Calu3 (cell line): ENCODE data around the gene ATP1A4. TPM values are rescaled to one million over a fixed set of nuclear protein-coding genes. Genes with fewer than 3 reads are reported as not detected.

Experiments
- BruUV-seq: library from RNA; stranded (reverse); fragments of 400-500 nt; replicated peaks from 2 replicates; lab custom pipeline; 2021; lab: Mats Ljungman, UMichigan
- CTCF ChIA-PET: fragments of 300-600 bp; sonication (Branson Sonifier 250); formaldehyde crosslinking; loops from one replicate; lab custom pipeline; 2022; ENCODE audit warnings: antibody characterized with exemption; lab: Charles Lee
- DNase-seq: peaks from one replicate; pipeline ENCODE4 v3.0.0; 2022
- H3K27ac Mint-ChIP-seq: one replicate; pipeline ENCODE4 v1.8.0; 2022; ENCODE audit warnings: mixed read lengths; ENCODE audit not compliant: unreplicated experiment
- H3K27me3 Mint-ChIP-seq: one replicate; pipeline ENCODE4 v1.8.0; 2022; ENCODE audit warnings: mixed read lengths; ENCODE audit not compliant: unreplicated experiment
- H3K36me3 Mint-ChIP-seq: one replicate; pipeline ENCODE4 v1.8.0; 2022; ENCODE audit warnings: mild to moderate bottlenecking, moderate library complexity, mixed read lengths; ENCODE audit not compliant: insufficient read depth, unreplicated experiment
- H3K4me1 Mint-ChIP-seq: one replicate; pipeline ENCODE4 v1.8.0; 2022; ENCODE audit warnings: mild to moderate bottlenecking, low read depth, mixed read lengths; ENCODE audit not compliant: unreplicated experiment
- H3K4me3 Mint-ChIP-seq: one replicate; pipeline ENCODE4 v1.8.0; 2022; ENCODE audit warnings: mild to moderate bottlenecking, low read depth, moderate library complexity, mixed read lengths; ENCODE audit not compliant: unreplicated experiment
- H3K9me3 Mint-ChIP-seq: one replicate; pipeline ENCODE4 v1.8.0; 2022; ENCODE audit warnings: low read depth, mixed read lengths; ENCODE audit not compliant: unreplicated experiment
- intact Hi-C: fragments of 100-400 bp; cut with micrococcal nuclease; formaldehyde crosslinking; loops from one replicate; pipeline ENCODE4 v1.10.0; 2022; ENCODE audit not compliant: unreplicated experiment
- total RNA-seq: library from RNA; stranded (reverse); gene quantifications from 2 replicates; pipeline ENCODE4 v1.2.3, GENCODE V29; 2022
- TF ChIP-seq, protein P1 (sequence below): fragments of 200-600 bp; IDR thresholded peaks from one replicate; pipeline ENCODE4 v1.8.0; 2022; ENCODE audit warnings: antibody characterized with exemption; ENCODE audit not compliant: unreplicated experiment

ATP1A4 gene
- total RNA-seq, 1 experiment from 2014 or later: not detected

DNA sequence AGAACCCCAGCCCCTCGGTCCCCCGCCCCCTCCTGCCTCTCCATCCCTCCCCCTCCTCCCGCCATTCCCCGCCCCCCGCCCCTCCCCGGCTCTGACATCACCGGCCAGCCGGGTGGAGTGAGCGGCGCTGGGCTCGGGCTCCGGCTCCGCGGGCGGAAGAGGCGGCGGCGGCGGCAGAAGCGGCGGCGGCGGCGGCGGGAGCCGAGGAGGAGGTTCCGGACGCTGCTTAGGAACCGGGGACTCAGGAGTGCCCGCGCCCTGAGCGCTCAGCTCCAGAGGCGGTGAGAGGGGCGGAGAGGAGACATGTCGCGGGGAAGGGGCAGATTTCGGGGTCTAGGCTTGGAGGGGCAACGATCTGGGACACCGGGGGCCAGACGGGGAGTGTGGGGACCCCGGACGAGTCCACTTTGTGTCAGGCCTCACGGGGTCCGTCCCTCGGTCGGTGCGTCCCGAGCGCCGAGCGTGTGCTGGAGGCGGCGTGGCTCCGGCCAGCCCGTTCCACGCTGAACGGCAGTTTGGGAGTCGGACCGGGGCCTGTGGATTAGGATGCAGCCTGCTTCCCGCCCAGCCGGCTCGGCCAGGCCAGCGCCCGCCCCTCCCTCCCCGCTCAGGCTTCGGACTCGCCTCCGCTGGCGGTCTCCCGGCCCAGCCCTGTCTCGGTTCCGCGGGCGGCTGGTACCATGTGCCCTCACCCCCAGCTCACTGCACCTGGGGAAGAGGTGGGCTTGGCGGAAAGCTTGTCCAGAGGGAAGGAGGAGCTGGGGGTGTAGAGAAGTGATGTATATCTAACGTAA is 54.0 kb downstream of the ATP1A4 start, which contains the start of gene PEA15:
PEA15 (plus strand) TSS at position 143 of the 794 bp plus-strand sequence. CDS start 6,161 bp downstream, outside the sequence.
- peak; percentile 84 for DNase-seq
- H3K27ac Mint-ChIP-seq: peak within 1 kb of the TSS; percentile 67
- no peaks in the 10 kb centered on the region for H3K9me3 Mint-ChIP-seq
- peaks cover 2% of the 10 kb centered on the region for H3K27me3 Mint-ChIP-seq
- peaks cover 36% of the 10 kb centered on the region for H3K4me1 Mint-ChIP-seq
- BruUV-seq: no TSS peak
- peaks cover 56% of the 10 kb centered on the region for H3K36me3 Mint-ChIP-seq
- TF ChIP-seq, protein P1, sequence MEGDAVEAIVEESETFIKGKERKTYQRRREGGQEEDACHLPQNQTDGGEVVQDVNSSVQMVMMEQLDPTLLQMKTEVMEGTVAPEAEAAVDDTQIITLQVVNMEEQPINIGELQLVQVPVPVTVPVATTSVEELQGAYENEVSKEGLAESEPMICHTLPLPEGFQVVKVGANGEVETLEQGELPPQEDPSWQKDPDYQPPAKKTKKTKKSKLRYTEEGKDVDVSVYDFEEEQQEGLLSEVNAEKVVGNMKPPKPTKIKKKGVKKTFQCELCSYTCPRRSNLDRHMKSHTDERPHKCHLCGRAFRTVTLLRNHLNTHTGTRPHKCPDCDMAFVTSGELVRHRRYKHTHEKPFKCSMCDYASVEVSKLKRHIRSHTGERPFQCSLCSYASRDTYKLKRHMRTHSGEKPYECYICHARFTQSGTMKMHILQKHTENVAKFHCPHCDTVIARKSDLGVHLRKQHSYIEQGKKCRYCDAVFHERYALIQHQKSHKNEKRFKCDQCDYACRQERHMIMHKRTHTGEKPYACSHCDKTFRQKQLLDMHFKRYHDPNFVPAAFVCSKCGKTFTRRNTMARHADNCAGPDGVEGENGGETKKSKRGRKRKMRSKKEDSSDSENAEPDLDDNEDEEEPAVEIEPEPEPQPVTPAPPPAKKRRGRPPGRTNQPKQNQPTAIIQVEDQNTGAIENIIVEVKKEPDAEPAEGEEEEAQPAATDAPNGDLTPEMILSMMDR: no peak
- peak within 1 kb of the TSS; percentile 80 for H3K4me3 Mint-ChIP-seq
- CTCF ChIA-PET: no interaction called here
- intact Hi-C loops: no loop called here

DNA sequence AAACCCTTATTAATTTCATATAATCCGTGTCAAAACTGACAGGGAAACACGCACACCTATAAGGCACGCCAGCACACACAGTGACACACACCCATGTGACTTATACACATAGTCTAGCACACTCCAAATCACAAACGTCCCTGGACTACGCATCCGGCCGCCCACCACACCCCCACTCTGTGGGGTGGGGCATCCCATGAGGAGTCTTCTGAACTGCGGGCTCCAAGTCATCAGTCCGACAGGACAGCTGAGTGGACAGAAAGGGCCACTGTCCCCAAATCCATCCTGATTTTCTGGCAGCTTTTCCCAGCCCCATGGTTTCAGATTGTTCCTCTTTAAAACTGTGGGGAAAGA is 54.6 kb downstream of the ATP1A4 start:
- Mint-ChIP-seq H3K27me3 (no peaks in the 10 kb centered on the region), H3K27ac (peak overlapping the region; percentile 16), H3K4me3 (peak overlapping the region; percentile 80), H3K4me1 (peaks cover 36% of the 10 kb centered on the region), H3K36me3 (peaks cover 59% of the 10 kb centered on the region), H3K9me3 (no peaks in the 10 kb centered on the region)
- BruUV-seq: TSS peak; percentile 12
- DNase-seq: peak; percentile 54
- CTCF ChIA-PET: interaction anchor here (0.7 kb wide), 1 partner anchor 105 kb away, joined by 3 read pairs; no protein-coding TSS in a partner anchor
- intact Hi-C loops: no loop called here
- TF ChIP-seq, protein P1: no peak

DNA sequence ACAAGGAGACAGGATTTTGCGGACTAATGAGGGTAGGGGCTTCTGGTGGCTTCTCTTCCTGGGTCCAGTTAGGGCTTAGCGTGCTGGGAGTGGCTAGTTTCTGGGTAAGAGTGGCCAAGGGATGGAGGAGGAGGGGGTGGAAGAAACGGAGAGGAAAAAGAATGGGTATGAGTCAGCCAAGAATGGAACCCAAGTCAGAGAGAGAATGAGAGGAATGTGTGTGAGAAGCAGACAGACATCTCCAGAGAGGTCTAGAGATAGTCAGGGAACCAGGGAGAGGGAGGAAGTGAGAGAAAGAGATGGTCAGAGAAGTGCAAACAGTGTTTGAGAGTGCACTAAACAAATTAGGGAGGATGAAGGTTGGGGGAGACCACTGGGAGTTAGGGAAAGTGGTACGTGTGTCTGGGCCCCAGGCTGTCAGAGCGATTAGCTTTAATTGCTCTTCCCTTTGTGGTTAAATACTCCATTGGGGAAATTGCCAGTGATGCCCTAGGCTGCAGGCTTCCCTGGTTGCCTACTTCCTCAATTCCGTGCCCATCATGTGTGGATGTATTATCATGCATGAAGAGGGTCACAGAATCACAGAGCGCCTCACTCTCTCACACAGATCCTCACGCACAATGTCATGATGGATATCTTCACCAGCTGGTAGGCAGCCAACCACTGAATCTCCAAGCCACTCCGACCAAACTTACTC is 55.2 kb downstream of the ATP1A4 start:
- H3K4me1 Mint-ChIP-seq: peaks cover 36% of the 10 kb centered on the region
- TF ChIP-seq, protein P1: no peak
- DNase-seq: peak; percentile 28

DNA sequence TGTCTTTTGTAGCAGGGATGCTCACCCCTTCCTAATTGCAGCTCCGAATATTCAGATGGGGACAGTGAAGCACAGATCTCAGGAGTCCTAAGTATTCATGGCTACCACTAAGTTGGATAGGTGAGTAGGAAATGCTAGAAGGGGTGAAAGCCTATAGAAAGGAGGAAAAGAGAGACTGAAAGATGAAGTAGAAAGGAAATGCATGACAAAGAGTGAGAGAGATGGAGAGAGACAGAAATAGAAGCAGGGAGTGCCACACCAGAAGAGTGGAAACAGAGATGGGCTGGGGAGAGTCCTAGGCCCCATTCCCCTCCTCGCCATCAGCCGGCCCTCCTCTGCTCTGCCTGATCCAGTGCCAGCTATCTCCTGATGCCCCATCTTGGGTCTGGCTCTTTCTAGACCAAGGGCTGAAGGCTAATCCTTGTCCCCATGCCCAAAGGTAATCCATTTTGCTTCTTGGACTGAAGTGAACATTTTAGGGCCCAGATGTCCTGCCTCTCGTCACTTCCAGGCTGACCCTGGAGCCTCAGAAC is 55.8 kb downstream of the ATP1A4 start:
- TF ChIP-seq, protein P1: no peak
- H3K4me1 Mint-ChIP-seq: peaks cover 36% of the 10 kb centered on the region
- no peaks in the 10 kb centered on the region for H3K27me3 Mint-ChIP-seq
- H3K36me3 Mint-ChIP-seq: peaks cover 71% of the 10 kb centered on the region
- H3K9me3 Mint-ChIP-seq: no peaks in the 10 kb centered on the region
- H3K4me3 Mint-ChIP-seq: no peak overlapping the region
- intact Hi-C loops: no loop called here
- no peak for DNase-seq
- CTCF ChIA-PET: no interaction called here
- TSS peak; percentile 22 for BruUV-seq
- peak overlapping the region; percentile 16 for H3K27ac Mint-ChIP-seq

More for the DNA sequence above, 55.2 kb downstream of the ATP1A4 start:
- no TSS peak for BruUV-seq
- CTCF ChIA-PET: interaction anchor here (0.7 kb wide), 1 partner anchor 105 kb away, joined by 3 read pairs; no protein-coding TSS in a partner anchor
- Mint-ChIP-seq H3K27ac (peak overlapping the region; percentile 16), H3K9me3 (no peaks in the 10 kb centered on the region), H3K4me3 (peak overlapping the region; percentile 80), H3K27me3 (no peaks in the 10 kb centered on the region), H3K36me3 (peaks cover 65% of the 10 kb centered on the region)
- intact Hi-C loops: no loop called here
